ENCODE measurements around the gene SBK3. TPM values are rescaled to one million over a fixed set of nuclear protein-coding genes. Genes with fewer than 3 reads are reported as not detected.

Gene SBK3
- total RNA-seq, 4 donors from 2014 or later, result 0.40 TPM; not detected in 2

DNA sequence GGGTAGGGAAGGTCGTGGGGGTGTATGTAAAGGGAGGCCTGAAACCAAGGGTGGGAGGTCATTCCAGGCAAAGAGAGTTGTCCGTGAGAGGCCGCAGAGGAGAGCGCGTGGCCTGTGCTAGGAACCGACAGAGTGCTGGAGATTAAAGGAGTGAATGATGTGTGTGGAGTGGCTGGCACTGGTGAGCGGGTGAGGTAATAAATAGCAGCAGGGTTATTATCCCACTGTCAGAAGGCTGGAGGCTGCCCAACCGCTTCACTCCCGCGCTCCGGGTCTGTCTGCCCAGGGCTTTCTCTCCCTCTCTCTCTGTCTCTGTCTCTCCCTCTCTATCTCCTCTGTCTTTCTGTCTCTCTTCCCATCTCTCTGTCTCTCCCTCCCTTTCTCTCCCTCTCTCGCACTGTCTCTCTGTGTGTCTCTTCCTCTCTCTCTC lies 17.9 kb upstream of the SBK3 start:
- no peak overlapping the region for H3K27ac ChIP-seq
- TF ChIP-seq POLR2AphosphoS5 (IDR thresholded peaks at IDR 0.05) (no peak), EP300 (IDR thresholded peaks at IDR 0.05) (no peak), POLR2A (IDR thresholded peaks at IDR 0.05) (no peak)
- TF ChIP-seq, protein P1, sequence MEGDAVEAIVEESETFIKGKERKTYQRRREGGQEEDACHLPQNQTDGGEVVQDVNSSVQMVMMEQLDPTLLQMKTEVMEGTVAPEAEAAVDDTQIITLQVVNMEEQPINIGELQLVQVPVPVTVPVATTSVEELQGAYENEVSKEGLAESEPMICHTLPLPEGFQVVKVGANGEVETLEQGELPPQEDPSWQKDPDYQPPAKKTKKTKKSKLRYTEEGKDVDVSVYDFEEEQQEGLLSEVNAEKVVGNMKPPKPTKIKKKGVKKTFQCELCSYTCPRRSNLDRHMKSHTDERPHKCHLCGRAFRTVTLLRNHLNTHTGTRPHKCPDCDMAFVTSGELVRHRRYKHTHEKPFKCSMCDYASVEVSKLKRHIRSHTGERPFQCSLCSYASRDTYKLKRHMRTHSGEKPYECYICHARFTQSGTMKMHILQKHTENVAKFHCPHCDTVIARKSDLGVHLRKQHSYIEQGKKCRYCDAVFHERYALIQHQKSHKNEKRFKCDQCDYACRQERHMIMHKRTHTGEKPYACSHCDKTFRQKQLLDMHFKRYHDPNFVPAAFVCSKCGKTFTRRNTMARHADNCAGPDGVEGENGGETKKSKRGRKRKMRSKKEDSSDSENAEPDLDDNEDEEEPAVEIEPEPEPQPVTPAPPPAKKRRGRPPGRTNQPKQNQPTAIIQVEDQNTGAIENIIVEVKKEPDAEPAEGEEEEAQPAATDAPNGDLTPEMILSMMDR (IDR thresholded peaks at IDR 0.05), result no peak
- H3K4me3 ChIP-seq, result no peak overlapping the region
- peaks cover 0 to 7% (median 0%) of the 10 kb centered on the region in 3 donors for H3K9me3 ChIP-seq
- ATAC-seq, result peak; percentile 43
- H3K36me3 ChIP-seq, result no peaks in the 10 kb centered on the region
- WGBS, 2 donors (ENCODE audit: low coverage in 1 of 2), result 6 to 37% methylated on average over 12 of the region's 12 CpGs
- H3K4me1 ChIP-seq, result peaks cover 0 to 6% (median 0%) of the 10 kb centered on the region in 3 donors
- peaks cover 50% of the 10 kb centered on the region for H3K27me3 ChIP-seq

DNA sequence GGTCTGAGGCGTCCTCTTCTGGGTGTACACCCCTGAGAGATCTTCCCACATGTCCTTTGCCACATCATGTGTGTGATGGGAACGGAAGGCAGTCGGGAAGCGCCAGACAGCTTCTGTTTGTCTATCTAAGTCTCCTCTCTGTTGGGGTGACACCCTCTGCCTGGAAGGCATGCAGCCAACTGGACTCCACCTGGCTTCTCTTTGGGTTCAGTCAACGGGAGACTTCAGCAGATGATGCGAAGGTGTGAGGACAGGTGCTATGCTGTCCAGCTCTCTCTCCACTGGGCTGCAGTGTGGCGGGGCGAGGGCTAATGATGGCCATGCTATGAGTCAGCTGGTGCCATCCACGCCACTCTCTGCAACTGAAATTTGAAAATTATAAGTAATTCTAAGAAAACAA lies 14.3 kb upstream of the SBK3 start:
- H3K27me3 ChIP-seq, result peaks cover 37% of the 10 kb centered on the region
- no peaks in the 10 kb centered on the region for H3K36me3 ChIP-seq
- WGBS, 2 donors (ENCODE audit: low coverage in 1 of 2), result 71 to 77% methylated on average over 1 to 5 of the region's 9 CpGs
- TF ChIP-seq POLR2AphosphoS5 (IDR thresholded peaks at IDR 0.05) (no peak), EP300 (IDR thresholded peaks at IDR 0.05) (no peak), POLR2A (IDR thresholded peaks at IDR 0.05) (no peak)
- TF ChIP-seq, protein P1 (IDR thresholded peaks at IDR 0.05), result no peak
- no peak overlapping the region for H3K27ac ChIP-seq
- H3K4me3 ChIP-seq, result no peak overlapping the region
- H3K4me1 ChIP-seq, result peaks cover 0 to 6% (median 0%) of the 10 kb centered on the region in 3 donors
- peaks cover 0 to 7% (median 0%) of the 10 kb centered on the region in 3 donors for H3K9me3 ChIP-seq
- no peak for ATAC-seq

DNA sequence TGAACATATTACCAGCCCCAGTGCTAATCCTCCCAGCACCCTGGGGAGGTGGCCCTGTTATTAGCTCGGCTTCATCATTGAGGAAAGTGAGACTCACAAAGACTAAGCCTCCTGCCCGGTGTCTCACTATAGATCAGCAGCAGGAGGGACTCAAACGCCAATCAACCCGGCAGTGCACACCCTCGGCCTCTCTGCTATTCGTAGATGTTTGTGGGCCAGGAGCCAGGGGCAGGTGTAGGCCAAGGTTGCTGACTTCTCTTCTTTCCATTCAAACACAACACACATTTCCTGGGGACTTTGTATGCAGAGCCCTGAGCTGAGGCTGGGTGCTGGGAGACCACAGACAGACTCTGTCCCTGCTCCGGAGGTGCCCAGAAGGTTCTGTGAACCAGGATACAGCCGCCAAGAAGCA lies 9.4 kb upstream of the SBK3 start:
- 44 to 63% methylated on average over 1 to 3 of the region's 8 CpGs for WGBS, 2 donors (ENCODE audit: low coverage in 1 of 2)
- Histone ChIP-seq H3K4me3 (no peak overlapping the region), H3K27me3 (peaks cover 60% of the 10 kb centered on the region), H3K9me3 (no peaks in the 10 kb centered on the region), H3K36me3 (no peaks in the 10 kb centered on the region), H3K27ac (no peak overlapping the region), H3K4me1 (no peaks in the 10 kb centered on the region)
- TF ChIP-seq EP300 (IDR thresholded peaks at IDR 0.05) (no peak), POLR2AphosphoS5 (IDR thresholded peaks at IDR 0.05) (no peak), POLR2A (IDR thresholded peaks at IDR 0.05) (no peak)
- TF ChIP-seq, protein P1 (IDR thresholded peaks at IDR 0.05), result no peak
- ATAC-seq, result no peak

DNA sequence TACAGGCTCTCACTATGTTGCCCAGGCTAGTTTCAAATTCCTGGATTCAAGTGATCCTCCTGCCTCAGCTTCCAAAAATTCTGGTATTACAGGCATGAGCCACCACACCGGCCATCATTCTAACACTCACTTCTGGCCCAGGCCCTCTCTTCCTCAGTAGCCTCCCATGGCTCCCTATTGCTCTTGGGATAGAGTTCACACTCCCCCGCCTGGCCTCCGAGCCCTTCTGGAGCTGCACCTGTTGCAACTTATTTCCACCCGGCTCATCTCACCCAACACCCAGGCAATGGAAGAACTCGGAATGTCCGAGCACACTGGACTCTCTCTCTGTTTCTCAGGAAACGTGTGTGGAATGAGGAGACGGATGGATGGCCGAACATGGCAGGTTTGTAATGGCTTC lies 9.0 kb upstream of the SBK3 start:
- no peaks in the 10 kb centered on the region for H3K4me1 ChIP-seq
- no peak overlapping the region for H3K27ac ChIP-seq
- no peaks in the 10 kb centered on the region for H3K36me3 ChIP-seq
- ATAC-seq, result no peak
- no peak for TF ChIP-seq EP300 (IDR thresholded peaks at IDR 0.05)
- no peak for TF ChIP-seq POLR2AphosphoS5 (IDR thresholded peaks at IDR 0.05)
- TF ChIP-seq, protein P1 (IDR thresholded peaks at IDR 0.05), result no peak
- TF ChIP-seq POLR2A (IDR thresholded peaks at IDR 0.05), result no peak
- H3K9me3 ChIP-seq, result no peaks in the 10 kb centered on the region
- 81 to 83% methylated on average over 6 to 9 of the region's 9 CpGs for WGBS, 2 donors (ENCODE audit: low coverage in 1 of 2)
- H3K27me3 ChIP-seq, result peaks cover 60% of the 10 kb centered on the region
- no peak overlapping the region for H3K4me3 ChIP-seq

Data from gastroesophageal sphincter (tissue), 4 donors.